Measurements from ENCODE around the gene CASP8.
"Not testable (repeated sequence)": the region's sequence is repeated elsewhere in the genome, so short reads cannot be mapped to it uniquely, and the experiment has no call there.

CASP8 gene

GRCh38 chr2:201270293-201271001 lies 10.1 kb downstream of the CASP8 start:
- DNase-seq = no peak

GRCh38 chr2:201271917-201272316 lies 11.6 kb downstream of the CASP8 start:
- DNase-seq = no peak

GRCh38 chr2:201273330-201273983 lies 13.1 kb downstream of the CASP8 start:
- DNase-seq = no peak

- DNase-seq = no peak
Observed at GRCh38 chr2:201275069-201275468, 14.7 kb downstream of the CASP8 start.

GRCh38 chr2:201275990-201276389 lies 15.7 kb downstream of the CASP8 start:
- no peak for DNase-seq

GRCh38 chr2:201276511-201276910 lies 16.2 kb downstream of the CASP8 start:
- DNase-seq = no peak

- DNase-seq = no peak
Observed at GRCh38 chr2:201279079-201279478, 18.7 kb downstream of the CASP8 start.

GRCh38 chr2:201280191-201281040 lies 20.1 kb downstream of the CASP8 start:
- DNase-seq = no peak

- no peak for DNase-seq
Observed at GRCh38 chr2:201285499-201285898, 25.2 kb downstream of the CASP8 start.

GRCh38 chr2:201290457-201291148 lies 30.3 kb downstream of the CASP8 start:
- DNase-seq = not testable (repeated sequence)

GRCh38 chr2:201298462-201299052 lies 38.2 kb downstream of the CASP8 start:
- peak; percentile 5 for DNase-seq

GRCh38 chr2:201299929-201300328 lies 39.6 kb downstream of the CASP8 start:
- not testable (repeated sequence) for DNase-seq

- DNase-seq = no peak
Observed at GRCh38 chr2:201307876-201308275, 47.5 kb downstream of the CASP8 start.

GRCh38 chr2:201308914-201309313 lies 48.6 kb downstream of the CASP8 start:
- DNase-seq = no peak

- no peak for DNase-seq
Observed at GRCh38 chr2:201313362-201313761, 53.0 kb downstream of the CASP8 start.

GRCh38 chr2:201319511-201319910 lies 59.2 kb downstream of the CASP8 start:
- no peak for DNase-seq

- no peak for DNase-seq
Observed at GRCh38 chr2:201320257-201320656, 59.9 kb downstream of the CASP8 start.

GRCh38 chr2:201320701-201321100 lies 60.4 kb downstream of the CASP8 start:
- DNase-seq = no peak

GRCh38 chr2:201322772-201323171 lies 62.4 kb downstream of the CASP8 start:
- DNase-seq = no peak

- no peak for DNase-seq
Observed at GRCh38 chr2:201327678-201328077, 67.3 kb downstream of the CASP8 start.

GRCh38 chr2:201329409-201329808 lies 69.1 kb downstream of the CASP8 start:
- no peak for DNase-seq

All from fibroblast of skin of abdomen (primary cell).